ENCODE measurements around the gene FBXL7. TPM values are rescaled to one million over a fixed set of nuclear protein-coding genes. Genes with fewer than 3 reads are reported as not detected.

FBXL7 gene
- polyA plus RNA-seq, 1 donor from 2014 or later = 0.24 TPM

- Histone ChIP-seq H3F3A (ENCODE audit: insufficient read depth, low read length, poor library complexity, severe bottlenecking) (no peaks in the 10 kb centered on the region), H3K4me2 (ENCODE audit: low read length) (no peak overlapping the region), H3K9me3 (ENCODE audit: low read length) (no peaks in the 10 kb centered on the region), H2AFZ (ENCODE audit: low read depth, low read length) (no peak overlapping the region), H3K9me2 (ENCODE audit: insufficient read depth, low read length) (no peaks in the 10 kb centered on the region), H4K20me1 (ENCODE audit: insufficient read depth) (no peaks in the 10 kb centered on the region), H3K27ac (ENCODE audit: low read length) (no peak overlapping the region), H3K4me3 (ENCODE audit: low read length) (no peak overlapping the region), H3K79me2 (replicated peaks; ENCODE audit: insufficient read depth, low read length) (no peaks in the 10 kb centered on the region), H3K36me3 (ENCODE audit: insufficient read depth, low read length) (no peaks in the 10 kb centered on the region), H3K9ac (ENCODE audit: low read length) (no peak overlapping the region), H3K27me3 (ENCODE audit: insufficient read depth, low read depth, low read length) (no peaks in the 10 kb centered on the region)
- TF ChIP-seq MXI1 (conservative IDR thresholded peaks at IDR 0.05; ENCODE audit: poor library complexity, severe bottlenecking) (no peak), REST (IDR thresholded peaks at IDR 0.05; ENCODE audit: borderline replicate concordance) (no peak)
Measured at GRCh38 chr5:15977851-15978250, 477.9 kb downstream of the FBXL7 start.

- H3K9me2 ChIP-seq (ENCODE audit: insufficient read depth, low read length) = no peaks in the 10 kb centered on the region
- H2AFZ ChIP-seq (ENCODE audit: low read depth, low read length) = no peak overlapping the region
- no peak overlapping the region for H3K27ac ChIP-seq (ENCODE audit: low read length)
- no peaks in the 10 kb centered on the region for H3K79me2 ChIP-seq (replicated peaks; ENCODE audit: insufficient read depth, low read length)
- H3K4me2 ChIP-seq (ENCODE audit: low read length) = no peak overlapping the region
- TF ChIP-seq RAD21 (conservative IDR thresholded peaks at IDR 0.05) (no peak), TAF1 (IDR thresholded peaks at IDR 0.05; ENCODE audit: low read depth) (no peak), POLR2AphosphoS5 (IDR thresholded peaks at IDR 0.05) (no peak), REST (IDR thresholded peaks at IDR 0.05; ENCODE audit: borderline replicate concordance) (no peak), EP300 (conservative IDR thresholded peaks at IDR 0.05; ENCODE audit: poor library complexity, severe bottlenecking) (no peak), MXI1 (conservative IDR thresholded peaks at IDR 0.05; ENCODE audit: poor library complexity, severe bottlenecking) (no peak), EZH2 (IDR thresholded peaks at IDR 0.05; ENCODE audit: borderline replicate concordance, insufficient read depth, low read length, poor library complexity, severe bottlenecking) (no peak), CTCF (IDR thresholded peaks at IDR 0.05; ENCODE audit: poor library complexity, severe bottlenecking) (no peak), SMC3 (conservative IDR thresholded peaks at IDR 0.05; ENCODE audit: poor library complexity) (no peak)
- H3K9ac ChIP-seq (ENCODE audit: low read length) = no peak overlapping the region
- H4K20me1 ChIP-seq (ENCODE audit: insufficient read depth) = no peaks in the 10 kb centered on the region
- H3K27me3 ChIP-seq (ENCODE audit: insufficient read depth, low read depth, low read length) = no peaks in the 10 kb centered on the region
- no peak overlapping the region for H3K4me3 ChIP-seq (ENCODE audit: low read length)
- no peaks in the 10 kb centered on the region for H3K36me3 ChIP-seq (ENCODE audit: insufficient read depth, low read length)
- no peaks in the 10 kb centered on the region for H3K9me3 ChIP-seq (ENCODE audit: low read length)
- H3F3A ChIP-seq (ENCODE audit: insufficient read depth, low read length, poor library complexity, severe bottlenecking) = no peaks in the 10 kb centered on the region
Measured at GRCh38 chr5:15980835-15981234, 480.9 kb downstream of the FBXL7 start.
